ENCODE results near the gene AKAP9. TPM values are rescaled to one million over a fixed set of nuclear protein-coding genes. Genes with fewer than 3 reads are reported as not detected.
"Not testable (repeated sequence)": the region's sequence is repeated elsewhere in the genome, so short reads cannot be mapped to it uniquely, and the experiment has no call there.

AKAP9 gene
- total and polyA plus RNA-seq, 5 donors = 15.5 to 47.4 (median 36.0) TPM

GRCh38 chr7:91913612-91914011 lies 27.1 kb upstream of the AKAP9 start:
- Histone ChIP-seq H3K27ac (ENCODE audit: low read length) (no peak overlapping the region), H3K27me3 (ENCODE audit: control insufficient read depth, insufficient read depth) (no peaks in the 10 kb centered on the region), H3K4me3 (ENCODE audit: low read length) (no peak overlapping the region), H3K4me1 (ENCODE audit: control insufficient read depth, insufficient read depth, low read length) (no peaks in the 10 kb centered on the region), H3K9me3 (ENCODE audit: control insufficient read depth, low read length) (no peaks in the 10 kb centered on the region)
- DNase-seq = no peak
- ATAC-seq = peak; percentile 33 to 81
- 65% methylated on average over 2 of the region's 2 CpGs for WGBS
- intact Hi-C loops (cut with DNase I) = no loop called here

- 92% methylated on average over 3 of the region's 3 CpGs for WGBS
- Histone ChIP-seq H3K27ac (ENCODE audit: low read length) (no peak overlapping the region), H3K4me3 (ENCODE audit: low read length) (no peak overlapping the region), H3K9me3 (ENCODE audit: control insufficient read depth, low read length) (no peaks in the 10 kb centered on the region), H3K27me3 (ENCODE audit: control insufficient read depth, insufficient read depth) (no peaks in the 10 kb centered on the region), H3K4me1 (ENCODE audit: control insufficient read depth, insufficient read depth, low read length) (no peaks in the 10 kb centered on the region)
- intact Hi-C loops (cut with DNase I) = no loop called here
- ATAC-seq (no peak), DNase-seq (no peak)
Measured at GRCh38 chr7:91915401-91916050, 25.1 kb upstream of the AKAP9 start.

GRCh38 chr7:91916051-91916440 lies 24.6 kb upstream of the AKAP9 start:
- no peak for ATAC-seq
- 85% methylated on average over 1 of the region's 1 CpG for WGBS
- H3K4me1 ChIP-seq (ENCODE audit: control insufficient read depth, insufficient read depth, low read length) = no peaks in the 10 kb centered on the region
- no peaks in the 10 kb centered on the region for H3K9me3 ChIP-seq (ENCODE audit: control insufficient read depth, low read length)
- no peak overlapping the region for H3K4me3 ChIP-seq (ENCODE audit: low read length)
- H3K27me3 ChIP-seq (ENCODE audit: control insufficient read depth, insufficient read depth) = no peaks in the 10 kb centered on the region
- intact Hi-C loops (cut with DNase I) = no loop called here
- DNase-seq = no peak
- no peak overlapping the region for H3K27ac ChIP-seq (ENCODE audit: low read length)

DNA sequence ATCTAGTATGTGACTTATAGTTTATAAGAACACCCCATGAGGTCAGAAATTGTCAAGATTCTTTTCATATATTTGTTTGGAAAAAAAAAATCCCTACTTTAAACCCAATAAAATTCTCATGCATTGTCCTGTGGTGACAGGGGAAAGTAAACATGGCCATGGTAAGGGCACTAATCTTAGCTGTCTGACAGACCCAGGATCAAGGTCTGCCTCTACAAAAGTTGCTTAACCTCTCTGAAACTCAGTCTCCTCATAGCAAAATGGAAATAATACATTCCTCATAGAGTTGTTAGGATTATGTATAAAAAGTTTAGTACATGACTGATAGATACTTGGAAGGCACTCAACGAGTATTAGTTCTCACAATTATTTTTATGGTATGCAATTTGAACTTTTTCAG lies 22.3 kb upstream of the AKAP9 start:
- no peaks in the 10 kb centered on the region for H3K27me3 ChIP-seq (ENCODE audit: control insufficient read depth, insufficient read depth)
- intact Hi-C loops (cut with DNase I) = no loop called here
- 73% methylated on average over 1 of the region's 1 CpG for whole genome bisulfite sequencing
- no peak overlapping the region for H3K4me3 ChIP-seq (ENCODE audit: low read length)
- H3K4me1 ChIP-seq (ENCODE audit: control insufficient read depth, insufficient read depth, low read length) = no peaks in the 10 kb centered on the region
- ATAC-seq (no peak), DNase-seq (no peak)
- H3K9me3 ChIP-seq (ENCODE audit: control insufficient read depth, low read length) = no peaks in the 10 kb centered on the region
- no peak overlapping the region for H3K27ac ChIP-seq (ENCODE audit: low read length)

DNA sequence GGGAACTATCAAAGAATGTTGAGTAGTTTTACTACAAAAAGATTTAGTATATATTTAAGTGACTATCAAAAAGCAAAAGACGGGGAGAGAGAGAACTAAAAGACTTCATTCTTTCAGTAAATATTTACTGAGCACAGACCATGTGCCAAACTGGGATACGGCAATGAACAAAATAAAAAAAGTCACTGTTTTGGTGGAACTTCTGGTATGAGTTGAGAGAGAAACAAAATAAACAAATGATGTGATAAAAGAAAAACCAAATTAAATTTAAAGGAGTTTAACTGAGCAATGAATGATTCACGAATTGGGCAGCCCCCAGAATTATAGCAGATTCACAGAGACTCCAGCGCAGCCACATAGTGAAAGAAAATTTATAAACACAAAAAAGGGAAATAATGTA lies 17.8 kb upstream of the AKAP9 start:
- DNase-seq (no peak), ATAC-seq (no peak)
- intact Hi-C loops (cut with DNase I) = no loop called here
- H3K4me3 ChIP-seq (ENCODE audit: low read length) = no peak overlapping the region
- 64% methylated on average over 4 of the region's 4 CpGs for WGBS
- H3K4me1 ChIP-seq (ENCODE audit: control insufficient read depth, insufficient read depth, low read length) = no peaks in the 10 kb centered on the region
- no peaks in the 10 kb centered on the region for H3K27me3 ChIP-seq (ENCODE audit: control insufficient read depth, insufficient read depth)
- H3K9me3 ChIP-seq (ENCODE audit: control insufficient read depth, low read length) = no peaks in the 10 kb centered on the region
- H3K27ac ChIP-seq (ENCODE audit: low read length) = no peak overlapping the region

DNA sequence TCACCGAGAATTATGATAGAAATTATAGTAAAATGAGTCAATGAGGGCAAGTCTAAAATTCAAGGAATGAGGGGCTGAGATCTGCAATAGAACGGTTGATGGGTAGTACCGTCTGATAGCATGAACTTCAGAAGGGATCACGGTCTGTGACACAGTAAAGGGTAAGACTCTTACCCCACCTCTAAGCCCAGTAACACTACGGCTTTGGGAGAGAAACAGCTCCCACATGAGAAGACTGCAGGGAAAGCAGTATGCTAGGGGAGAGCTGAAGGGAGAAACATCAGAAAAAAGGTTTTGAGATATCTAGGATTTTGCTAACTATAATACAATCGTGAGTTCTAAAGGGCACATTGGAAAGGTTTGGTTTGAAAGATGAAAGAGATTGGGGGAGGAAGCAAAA lies 12.8 kb upstream of the AKAP9 start:
- Histone ChIP-seq H3K4me3 (ENCODE audit: low read length) (no peak overlapping the region), H3K4me1 (ENCODE audit: control insufficient read depth, insufficient read depth, low read length) (no peaks in the 10 kb centered on the region), H3K27ac (ENCODE audit: low read length) (no peak overlapping the region), H3K27me3 (ENCODE audit: control insufficient read depth, insufficient read depth) (no peaks in the 10 kb centered on the region), H3K9me3 (ENCODE audit: control insufficient read depth, low read length) (no peaks in the 10 kb centered on the region)
- WGBS = 81% methylated on average over 6 of the region's 6 CpGs
- DNase-seq = no peak
- ATAC-seq = no peak
- intact Hi-C loops (cut with DNase I) = no loop called here

DNA sequence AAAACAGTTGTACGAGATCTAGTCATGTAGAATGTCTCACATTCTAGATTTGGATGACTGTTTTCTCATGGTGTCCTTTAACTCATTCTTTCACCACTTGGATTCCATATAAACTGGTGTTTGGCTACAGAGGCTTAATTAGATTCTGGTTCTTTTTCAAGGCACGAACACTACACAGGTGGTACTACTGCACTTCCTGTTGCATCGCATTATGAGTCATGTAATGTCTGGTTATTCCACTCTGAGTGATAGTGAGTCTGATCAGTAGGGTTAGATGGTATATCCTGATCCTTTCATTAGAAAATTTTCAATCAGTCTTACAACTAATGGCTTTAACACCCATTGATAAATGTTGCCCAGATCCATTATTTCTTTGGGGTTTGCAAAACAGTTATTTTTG lies 11.2 kb upstream of the AKAP9 start:
- 79% methylated on average over 3 of the region's 3 CpGs for WGBS
- H3K4me1 ChIP-seq (ENCODE audit: control insufficient read depth, insufficient read depth, low read length) = no peaks in the 10 kb centered on the region
- ATAC-seq (no peak), DNase-seq (no peak)
- no peaks in the 10 kb centered on the region for H3K9me3 ChIP-seq (ENCODE audit: control insufficient read depth, low read length)
- H3K4me3 ChIP-seq (ENCODE audit: low read length) = no peak overlapping the region
- intact Hi-C loops (cut with DNase I) = no loop called here
- H3K27ac ChIP-seq (ENCODE audit: low read length) = no peak overlapping the region
- H3K27me3 ChIP-seq (ENCODE audit: control insufficient read depth, insufficient read depth) = no peaks in the 10 kb centered on the region

GRCh38 chr7:91940171-91940570 lies 491 bp upstream of the AKAP9 start:
- WGBS = under 1% methylated on average over 12 of the region's 12 CpGs
- H3K9me3 ChIP-seq (ENCODE audit: control insufficient read depth, low read length) = no peaks in the 10 kb centered on the region
- H3K27ac ChIP-seq (ENCODE audit: low read length) = peak overlapping the region; percentile 83
- H3K27me3 ChIP-seq (ENCODE audit: control insufficient read depth, insufficient read depth) = no peaks in the 10 kb centered on the region
- ATAC-seq = peak; percentile 45 to 65
- peak in 1 of 3 donors; percentile 57 for DNase-seq
- H3K4me3 ChIP-seq (ENCODE audit: low read length) = peak overlapping the region; percentile 74
- H3K4me1 ChIP-seq (ENCODE audit: control insufficient read depth, insufficient read depth, low read length) = no peaks in the 10 kb centered on the region
- intact Hi-C loops (cut with DNase I) = no loop called here

DNA sequence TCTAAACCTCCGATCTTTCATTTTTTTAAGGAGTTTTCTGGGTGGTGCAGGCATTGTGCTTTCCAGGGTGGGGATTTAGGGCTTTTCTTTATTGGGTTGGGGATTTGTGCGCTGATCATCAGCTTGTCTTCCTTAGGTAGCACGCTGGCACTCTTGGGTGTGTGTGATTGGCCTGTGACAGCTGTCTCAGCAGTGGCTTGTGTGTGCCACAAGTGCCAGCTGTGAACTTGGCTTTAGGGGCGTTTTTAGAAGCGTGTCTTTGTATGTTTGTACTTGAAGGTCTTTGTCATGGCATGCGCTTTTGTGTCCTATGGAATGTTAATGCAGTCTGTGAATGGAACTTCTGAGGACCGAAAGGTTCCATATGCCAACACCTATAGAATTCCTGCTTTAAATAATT lies 788 bp downstream of the AKAP9 start:
- 3% methylated on average over 7 of the region's 7 CpGs for WGBS
- peak; percentile 45 to 77 (median 71) for DNase-seq
- Histone ChIP-seq H3K27me3 (ENCODE audit: control insufficient read depth, insufficient read depth) (no peaks in the 10 kb centered on the region), H3K9me3 (ENCODE audit: control insufficient read depth, low read length) (no peaks in the 10 kb centered on the region), H3K4me1 (ENCODE audit: control insufficient read depth, insufficient read depth, low read length) (no peaks in the 10 kb centered on the region), H3K27ac (ENCODE audit: low read length) (peak overlapping the region; percentile 83), H3K4me3 (ENCODE audit: low read length) (peak overlapping the region; percentile 74)
- ATAC-seq = peak; percentile 65 to 68
- intact Hi-C loops (cut with DNase I) = no loop called here

DNA sequence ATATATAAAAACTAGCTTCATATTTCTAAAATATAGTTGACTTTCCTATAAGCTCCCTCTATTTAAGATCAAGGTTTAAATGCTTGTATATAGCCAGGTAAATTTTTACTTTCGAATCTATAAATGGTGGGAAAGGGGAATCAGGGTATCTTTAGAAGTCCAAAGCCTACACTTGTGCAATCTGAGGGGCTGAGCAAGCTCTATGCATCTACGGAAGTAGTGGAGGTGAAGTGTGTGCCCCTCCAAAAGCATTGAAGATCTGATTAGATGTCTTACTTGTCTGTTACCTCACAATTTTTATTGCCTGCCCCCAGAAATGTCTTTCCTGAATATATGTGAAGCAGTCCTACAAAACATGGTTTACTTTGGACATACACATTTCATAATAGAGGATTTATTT lies 1.6 kb downstream of the AKAP9 start:
- Histone ChIP-seq H3K27me3 (ENCODE audit: control insufficient read depth, insufficient read depth) (no peaks in the 10 kb centered on the region), H3K9me3 (ENCODE audit: control insufficient read depth, low read length) (no peaks in the 10 kb centered on the region), H3K4me3 (ENCODE audit: low read length) (peak overlapping the region; percentile 74), H3K4me1 (ENCODE audit: control insufficient read depth, insufficient read depth, low read length) (no peaks in the 10 kb centered on the region), H3K27ac (ENCODE audit: low read length) (no peak overlapping the region)
- WGBS = 50% methylated on average over 2 of the region's 2 CpGs
- intact Hi-C loops (cut with DNase I) = no loop called here
- DNase-seq (no peak), ATAC-seq (no peak)

- intact Hi-C loops (cut with DNase I); H3K4me1 ChIP-seq (ENCODE audit: control insufficient read depth, insufficient read depth, low read length); H3K4me3 ChIP-seq (ENCODE audit: low read length); DNase-seq; H3K9me3 ChIP-seq (ENCODE audit: control insufficient read depth, low read length); H3K27ac ChIP-seq (ENCODE audit: low read length); H3K27me3 ChIP-seq (ENCODE audit: control insufficient read depth, insufficient read depth); ATAC-seq: not testable (repeated sequence)
- 95% methylated on average over 5 of the region's 5 CpGs for WGBS
Measured at GRCh38 chr7:91944970-91945369, 4.3 kb downstream of the AKAP9 start.

GRCh38 chr7:91945476-91945875 lies 4.8 kb downstream of the AKAP9 start:
- intact Hi-C loops (cut with DNase I) = no loop called here
- no peak overlapping the region for H3K4me3 ChIP-seq (ENCODE audit: low read length)
- no peaks in the 10 kb centered on the region for H3K9me3 ChIP-seq (ENCODE audit: control insufficient read depth, low read length)
- no peak overlapping the region for H3K27ac ChIP-seq (ENCODE audit: low read length)
- no peaks in the 10 kb centered on the region for H3K27me3 ChIP-seq (ENCODE audit: control insufficient read depth, insufficient read depth)
- 37% methylated on average over 2 of the region's 2 CpGs for WGBS
- no peaks in the 10 kb centered on the region for H3K4me1 ChIP-seq (ENCODE audit: control insufficient read depth, insufficient read depth, low read length)
- ATAC-seq (no peak), DNase-seq (no peak)

Measured in right cardiac atrium (tissue), 5 donors.